Liver (tissue), 9 donors: ENCODE data around the gene TOMM7. TPM values are rescaled to one million over a fixed set of nuclear protein-coding genes. Genes with fewer than 3 reads are reported as not detected.

ENCODE experiments used
- DNase-seq: peaks from one replicate; pipeline ENCODE4 v3.0.0-alpha.2; 2017; ENCODE audit warnings: low spot score
- H3K27ac ChIP-seq, 2 donors: one replicate each; pipeline ENCODE4 v1.7.0; 2013; ENCODE audit warnings: inconsistent platforms in 2 of 2, low read length in 2 of 2, control low read depth in 1 of 2, low read depth in 1 of 2, mild to moderate bottlenecking in 1 of 2
- H3K27me3 ChIP-seq, 4 donors: one replicate each; pipeline versions ENCODE4 v1.6.1 to v1.7.0; 2013; ENCODE audit warnings: low read length in 3 of 4, inconsistent platforms in 1 of 4, mild to moderate bottlenecking in 1 of 4, moderate library complexity in 1 of 4; ENCODE audit not compliant: control insufficient read depth in 4 of 4, insufficient read depth in 4 of 4
- H3K36me3 ChIP-seq, 4 donors: one replicate each; pipeline versions ENCODE4 v1.6.1 to v1.7.0; 2013; ENCODE audit warnings: low read length in 3 of 4, mild to moderate bottlenecking in 3 of 4, low read depth in 1 of 4, moderate library complexity in 1 of 4; ENCODE audit not compliant: control insufficient read depth in 4 of 4, insufficient read depth in 3 of 4
- H3K4me1 ChIP-seq, 4 donors: one replicate each; pipeline versions ENCODE4 v1.6.1 to v1.7.0; 2013; ENCODE audit warnings: low read length in 3 of 4, mild to moderate bottlenecking in 3 of 4, moderate library complexity in 1 of 4; ENCODE audit not compliant: control insufficient read depth in 4 of 4, insufficient read depth in 4 of 4
- H3K4me3 ChIP-seq, 3 donors: one replicate each; pipeline versions ENCODE4 v1.6.1 to v1.7.0; 2013; ENCODE audit warnings: low read length in 3 of 3, control low read depth in 1 of 3, low read depth in 1 of 3, mild to moderate bottlenecking in 1 of 3
- H3K9ac ChIP-seq, 2 donors: one replicate each; pipeline ENCODE4 v1.7.0; 2013; ENCODE audit warnings: low read length in 2 of 2, mild to moderate bottlenecking in 2 of 2, moderate library complexity in 2 of 2, control low read depth in 1 of 2, low read depth in 1 of 2
- H3K9me3 ChIP-seq, 4 donors: one replicate each; pipeline versions ENCODE4 v1.6.1 to v1.7.0; 2013; ENCODE audit warnings: low read length in 3 of 4; ENCODE audit not compliant: control insufficient read depth in 4 of 4
- ATF3 ChIP-seq: IDR thresholded peaks from 2 replicates; pipeline ENCODE4 v1.6.1; 2016; ENCODE audit warnings: antibody characterized with exemption
- CTCF ChIP-seq: fragments of 150-350 bp; IDR thresholded peaks from 2 replicates; pipeline ENCODE4 v1.5.1; 2017; ENCODE audit warnings: improper control_type of control experiment, low read depth, low read length; ENCODE audit not compliant: missing input control
- EGR1 ChIP-seq, 2 donors: IDR thresholded peaks; 2 replicates each; pipeline ENCODE4 v1.6.1; 2016 to 2018; ENCODE audit warnings: antibody characterized with exemption in 2 of 2, low read depth in 2 of 2
- FOXA1 ChIP-seq: IDR thresholded peaks from 2 replicates; pipeline ENCODE4 v1.6.1; 2016; ENCODE audit warnings: antibody characterized with exemption
- FOXA2 ChIP-seq: IDR thresholded peaks from 2 replicates; pipeline ENCODE4 v1.6.1; 2016; ENCODE audit warnings: antibody characterized with exemption
- GABPA ChIP-seq, 2 donors: IDR thresholded peaks in 1 of 2; conservative IDR thresholded peaks in 1 of 2; 2 replicates each; pipeline ENCODE4 v1.6.1; 2016; ENCODE audit warnings: antibody characterized with exemption in 2 of 2, mild to moderate bottlenecking in 1 of 2, moderate library complexity in 1 of 2
- HNF4A ChIP-seq, 2 donors: conservative IDR thresholded peaks; 2 replicates each; pipeline ENCODE4 v1.6.1; 2016; ENCODE audit warnings: antibody characterized with exemption in 2 of 2, mild to moderate bottlenecking in 2 of 2
- HNF4G ChIP-seq: IDR thresholded peaks from 2 replicates; pipeline ENCODE4 v1.6.1; 2016; ENCODE audit warnings: antibody characterized with exemption
- JUND ChIP-seq, 2 donors: IDR thresholded peaks; 2 replicates each; pipeline ENCODE4 v1.6.1; 2016; ENCODE audit warnings: antibody characterized with exemption in 2 of 2
- NR2F2 ChIP-seq: IDR thresholded peaks from 2 replicates; pipeline ENCODE4 v1.6.1; 2016; ENCODE audit warnings: antibody characterized with exemption
- RAD21 ChIP-seq, 2 donors: IDR thresholded peaks; 2 replicates each; pipeline ENCODE4 v1.6.1; 2016; ENCODE audit warnings: antibody characterized with exemption in 2 of 2, mild to moderate bottlenecking in 2 of 2
- REST ChIP-seq: IDR thresholded peaks from 2 replicates; pipeline ENCODE4 v1.6.1; 2016; ENCODE audit warnings: antibody characterized with exemption, mild to moderate bottlenecking
- RXRA ChIP-seq, 2 donors: IDR thresholded peaks; 2 replicates each; pipeline ENCODE4 v1.6.1; 2017 to 2018; ENCODE audit warnings: antibody characterized with exemption in 2 of 2, mild to moderate bottlenecking in 1 of 2
- SP1 ChIP-seq: IDR thresholded peaks from 2 replicates; pipeline ENCODE4 v1.6.1; 2018; ENCODE audit warnings: antibody characterized with exemption, mild to moderate bottlenecking
- TAF1 ChIP-seq: conservative IDR thresholded peaks from 2 replicates; pipeline ENCODE4 v1.6.1; 2016; ENCODE audit warnings: antibody characterized with exemption, mild to moderate bottlenecking
- YY1 ChIP-seq: IDR thresholded peaks from 2 replicates; pipeline ENCODE4 v1.6.1; 2016; ENCODE audit warnings: antibody characterized with exemption, mild to moderate bottlenecking
- ZBTB33 ChIP-seq: IDR thresholded peaks from 2 replicates; pipeline ENCODE4 v1.6.1; 2016; ENCODE audit warnings: antibody characterized with exemption
- WGBS: extraction: QIAGEN DNeasy Blood & Tissue Kit; methylation state at CpG from one replicate; pipeline ENCODE4 v1.1.7; 2013; 5-methylcytosine and 5-hydroxymethylcytosine counted together
- polyA plus RNA-seq, 2 donors: library from polyadenylated mRNA; stranded (reverse) in 1 of 2; unstranded in 1 of 2; fragments of 200-250 nt in 1 of 2; fragments of >200 nt in 1 of 2; fragmentation: Nextera tagmentation in 1 of 2; extraction: Ambion mirVana in 1 of 2; gene quantifications; one replicate each; pipeline versions ENCODE4 v1.2.1 to v1.2.3, GENCODE V29; 2013 to 2015
- total RNA-seq, 2 donors: library from RNA; depleted of rRNA; stranded (reverse); fragments of >200 nt; gene quantifications; one replicate each; pipeline ENCODE4 v1.2.3, GENCODE V29; 2014
- donor health status: healthy.
- donor health status: healthy.
- donor health status: healthy.
- donor health status: healthy.
- donor health status: healthy.

TOMM7 gene
- total and polyA plus RNA-seq, 4 donors = 39.2 to 271 (median 137) TPM

- Histone ChIP-seq H3K27ac (no peak overlapping the region), H3K4me1 (no peaks in the 10 kb centered on the region), H3K9ac (no peak overlapping the region), H3K36me3 (no peaks in the 10 kb centered on the region), H3K4me3 (no peak overlapping the region), H3K27me3 (no peaks in the 10 kb centered on the region), H3K9me3 (no peaks in the 10 kb centered on the region)
- WGBS = 87% methylated on average over 2 of the region's 2 CpGs
- TF ChIP-seq GABPA (IDR thresholded peaks at IDR 0.05 in 1 of 2, conservative IDR thresholded peaks at IDR 0.05 in 1 of 2) = no peak
- no peak for TF ChIP-seq YY1
- no peak for TF ChIP-seq ATF3
- TF ChIP-seq TAF1 = no peak
- no peak for TF ChIP-seq NR2F2
- TF ChIP-seq RAD21 (IDR thresholded peaks at IDR 0.05) = no peak
- TF ChIP-seq ZBTB33 = no peak
- TF ChIP-seq CTCF = no peak
- no peak for TF ChIP-seq HNF4G
- TF ChIP-seq FOXA1 = no peak
- no peak for TF ChIP-seq SP1
- TF ChIP-seq FOXA2 = no peak
- TF ChIP-seq JUND (IDR thresholded peaks at IDR 0.05) = no peak
- no peak for TF ChIP-seq RXRA (IDR thresholded peaks at IDR 0.05)
- DNase-seq = no peak
These were observed 23.0 kb downstream of the TOMM7 start for GRCh38 chr7:22799633-22800032.

GRCh38 chr7:22793593-22794462, 28.8 kb downstream of the TOMM7 start:
- Histone ChIP-seq H3K4me3 (no peak overlapping the region), H3K27me3 (no peaks in the 10 kb centered on the region), H3K4me1 (no peaks in the 10 kb centered on the region), H3K9ac (no peak overlapping the region), H3K36me3 (no peaks in the 10 kb centered on the region), H3K9me3 (no peaks in the 10 kb centered on the region), H3K27ac (no peak overlapping the region)
- WGBS = 91% methylated on average over 5 of the region's 5 CpGs
- DNase-seq = no peak
- TF ChIP-seq JUND (IDR thresholded peaks at IDR 0.05) = no peak
- TF ChIP-seq YY1 = no peak
- TF ChIP-seq SP1 = no peak
- TF ChIP-seq GABPA (IDR thresholded peaks at IDR 0.05 in 1 of 2, conservative IDR thresholded peaks at IDR 0.05 in 1 of 2) = no peak
- TF ChIP-seq REST = no peak
- no peak for TF ChIP-seq FOXA2
- no peak for TF ChIP-seq EGR1 (IDR thresholded peaks at IDR 0.05; ENCODE audit: low read depth in 2 of 2)
- no peak for TF ChIP-seq NR2F2
- no peak for TF ChIP-seq FOXA1
- no peak for TF ChIP-seq ZBTB33
- TF ChIP-seq CTCF = no peak
- TF ChIP-seq HNF4G = no peak
- TF ChIP-seq TAF1 = no peak
- TF ChIP-seq RXRA (IDR thresholded peaks at IDR 0.05) = no peak
- no peak for TF ChIP-seq HNF4A (conservative IDR thresholded peaks at IDR 0.05)
- TF ChIP-seq ATF3 = no peak
